Stimulated activated CD4-positive, alpha-beta T cell treated with anti-CD3 and anti-CD28 coated beads, Interleukin-1b, Interleukin-23, amount 100 ng/mL, for 4 hours (primary cell): ENCODE results near the gene IFRD2.
"Not testable (repeated sequence)": the region's sequence is repeated elsewhere in the genome, so short reads cannot be mapped to it uniquely, and the experiment has no call there.

Experiments
- DNase-seq, 2 donors: peaks; one replicate each; pipeline ENCODE4 v3.0.0-alpha.2; 2020; ENCODE audit warnings: low read depth in 2 of 2

The IFRD2 gene

DNA sequence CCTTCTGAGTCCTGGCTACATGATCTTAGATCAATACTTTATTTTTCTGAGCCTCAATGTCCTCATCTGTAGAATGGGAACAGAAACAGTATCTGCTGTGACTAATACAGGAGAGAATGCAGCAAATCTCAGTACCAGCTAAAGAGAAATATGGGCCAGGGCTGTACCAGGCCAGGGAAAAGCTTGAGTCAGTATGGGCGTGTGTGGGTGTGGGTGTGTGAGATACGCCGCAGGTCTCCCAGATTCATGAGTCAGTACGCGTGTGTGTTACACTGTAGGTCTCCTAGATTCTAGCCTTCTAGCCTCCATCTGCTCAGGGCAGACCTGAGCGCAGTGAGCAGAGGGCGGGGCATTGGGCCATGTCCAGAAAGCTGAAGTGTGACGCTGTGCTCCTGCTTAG is 41.0 kb downstream of the IFRD2 start:
- DNase-seq = no peak

DNA sequence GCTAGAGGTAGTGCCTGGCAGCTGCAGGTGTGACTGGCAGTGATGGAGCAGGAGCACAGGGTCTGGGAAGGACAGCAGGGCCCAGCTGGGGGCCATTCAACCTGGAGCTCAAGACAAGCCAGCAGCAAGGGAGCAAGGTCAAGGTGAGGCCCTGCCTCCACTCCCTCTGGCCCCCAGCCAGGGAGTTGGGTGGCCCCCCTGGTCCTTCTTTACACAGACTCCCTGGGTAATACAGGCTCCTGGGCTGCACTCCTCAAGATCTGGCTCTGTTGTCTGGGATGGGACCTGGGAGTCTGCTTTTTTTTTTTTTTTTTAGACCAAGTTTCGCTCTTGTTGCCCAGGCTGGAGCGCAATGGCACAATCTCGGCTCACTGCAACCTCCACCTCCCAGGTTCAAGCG is 41.7 kb downstream of the IFRD2 start:
- no peak for DNase-seq

DNA sequence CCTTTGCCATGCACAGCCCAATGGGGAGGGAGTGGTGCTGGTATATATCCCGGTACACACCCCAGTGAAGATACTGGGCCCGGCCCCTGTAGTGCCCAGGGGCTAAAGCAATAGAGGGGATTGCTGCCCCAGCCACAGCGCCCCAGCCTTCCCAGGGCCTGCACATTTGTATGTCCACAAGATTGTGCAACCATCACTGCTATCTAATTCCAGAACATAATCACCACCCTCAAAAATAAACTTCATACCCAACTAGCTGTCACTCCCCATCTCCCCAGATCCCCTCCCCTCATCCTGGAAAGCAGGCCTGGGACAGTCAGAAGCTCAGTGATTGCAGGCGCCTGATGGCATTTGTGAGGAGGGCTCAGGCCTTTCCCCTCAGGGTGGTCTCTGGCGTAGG is 42.8 kb downstream of the IFRD2 start:
- DNase-seq = no peak

DNA sequence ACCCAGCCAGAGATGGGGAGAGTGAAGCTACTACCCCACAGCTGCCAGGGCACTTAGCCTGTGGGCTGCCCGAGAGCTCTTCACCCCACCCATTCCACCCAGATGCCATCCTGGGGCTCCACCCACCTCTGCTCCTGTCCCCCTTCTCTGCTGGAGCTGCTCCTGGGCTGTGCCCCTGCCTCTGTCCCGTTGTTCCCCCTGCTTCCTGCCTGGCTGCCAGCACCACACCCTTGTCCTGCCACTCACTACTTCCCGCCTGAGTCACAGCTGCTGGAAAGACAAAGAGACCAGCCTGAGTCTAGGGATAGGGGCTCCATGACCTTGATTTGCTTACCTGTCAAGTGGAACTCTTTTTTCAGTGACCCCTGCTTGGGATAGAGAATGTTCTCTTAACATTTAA is 43.8 kb downstream of the IFRD2 start:
- no peak for DNase-seq

DNA sequence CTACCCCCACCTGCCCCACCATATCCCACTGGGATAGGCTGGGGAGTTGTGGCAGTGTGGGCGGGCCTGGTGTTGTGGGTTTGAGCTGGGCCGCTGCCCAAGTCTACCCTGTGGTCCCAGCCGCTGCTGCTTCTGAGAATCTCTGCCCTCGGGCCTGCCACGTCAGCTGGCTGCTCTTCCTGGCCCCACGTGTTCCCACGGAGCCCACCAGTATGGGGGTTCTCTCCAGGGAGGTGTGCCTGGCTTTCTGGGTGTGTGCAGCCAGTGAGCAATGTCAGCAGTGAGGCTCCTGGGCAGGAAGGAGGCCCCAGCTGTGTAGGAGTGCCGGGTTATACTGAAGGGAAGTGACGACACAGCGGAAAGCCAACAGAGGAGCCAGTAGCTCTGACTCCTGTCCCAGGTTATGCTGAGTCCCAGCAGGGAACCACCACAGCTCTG is 45.7 kb downstream of the IFRD2 start:
- peak; percentile 66 to 72 for DNase-seq

DNA sequence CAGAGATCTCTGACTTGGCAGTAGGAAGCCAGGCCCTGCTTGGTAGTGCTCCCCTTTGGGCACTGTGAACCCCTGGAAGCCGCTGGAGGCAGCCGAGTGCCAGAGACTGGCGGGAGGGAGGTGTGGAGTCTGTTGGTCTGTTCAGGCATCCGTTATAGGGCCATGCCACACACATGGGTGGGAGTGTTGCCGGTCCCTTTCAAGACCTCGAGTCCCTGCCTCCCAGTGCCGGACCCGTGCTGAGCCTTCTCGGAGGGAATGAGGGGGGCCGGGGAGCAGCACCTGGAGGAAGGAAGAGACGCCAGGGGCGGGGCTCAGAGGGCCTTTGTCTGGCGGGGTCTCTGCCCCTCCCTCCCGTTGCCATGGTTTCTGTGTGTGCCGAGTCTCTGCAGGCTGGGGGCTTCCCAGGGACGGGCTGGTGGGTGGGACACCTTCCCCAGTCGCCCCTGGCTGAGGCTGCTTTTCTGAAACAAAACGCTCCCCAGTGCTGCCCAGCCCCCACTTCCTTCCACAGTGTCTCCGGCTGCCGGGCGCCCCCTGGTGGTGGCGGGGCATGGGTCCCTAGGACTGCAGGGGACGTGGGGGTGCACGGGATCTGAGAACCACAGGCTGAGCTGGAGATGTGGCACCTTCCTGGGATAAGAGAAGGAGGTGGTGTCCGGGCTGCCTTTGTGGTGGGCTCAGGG is 46.3 kb downstream of the IFRD2 start:
- peak; percentile 96 to 98 for DNase-seq

DNA sequence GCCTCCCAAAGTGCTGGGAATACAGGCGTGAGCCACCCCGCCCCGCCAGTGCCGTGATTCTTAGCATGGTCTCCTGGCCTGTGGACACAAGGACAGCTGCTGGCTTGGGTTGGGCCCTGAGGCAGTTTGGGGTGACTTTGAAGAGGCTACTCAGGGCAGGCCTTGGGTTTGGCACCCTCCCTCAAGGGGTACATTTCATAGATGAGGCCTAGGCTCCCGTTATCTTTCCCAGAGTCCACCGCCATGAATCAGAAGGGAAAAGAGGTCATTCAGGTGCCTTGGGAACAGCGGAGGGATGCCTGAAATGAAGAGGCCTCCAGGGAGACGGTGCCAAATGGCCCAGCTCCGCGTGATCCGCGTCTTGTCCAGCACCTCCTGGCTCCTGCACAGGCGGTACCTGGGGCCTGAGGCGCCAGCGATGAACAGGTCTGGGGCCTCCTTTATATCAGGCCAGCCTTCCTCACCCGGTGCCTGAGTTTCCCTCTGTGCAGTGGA is 46.9 kb downstream of the IFRD2 start:
- no peak for DNase-seq

DNA sequence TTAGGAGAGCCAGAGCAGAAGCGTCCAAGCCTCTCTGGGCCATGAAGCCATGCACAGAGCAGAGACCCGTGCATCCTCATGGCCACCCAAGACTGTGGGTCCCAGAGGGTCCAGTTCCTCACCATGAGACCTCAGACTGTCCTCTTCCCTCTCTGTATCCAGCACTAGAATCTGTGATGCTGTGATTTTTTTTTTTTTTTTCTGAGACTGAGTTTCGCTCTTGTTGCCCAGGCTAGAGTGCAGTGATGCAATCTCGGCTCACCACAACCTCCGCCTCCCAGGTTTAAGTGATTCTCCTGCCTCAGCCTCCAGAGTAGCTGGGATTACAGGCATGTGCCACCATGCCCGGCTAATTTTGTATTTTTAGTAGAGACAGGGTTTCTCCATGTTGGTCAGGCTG is 47.4 kb downstream of the IFRD2 start:
- DNase-seq = not testable (repeated sequence)

DNA sequence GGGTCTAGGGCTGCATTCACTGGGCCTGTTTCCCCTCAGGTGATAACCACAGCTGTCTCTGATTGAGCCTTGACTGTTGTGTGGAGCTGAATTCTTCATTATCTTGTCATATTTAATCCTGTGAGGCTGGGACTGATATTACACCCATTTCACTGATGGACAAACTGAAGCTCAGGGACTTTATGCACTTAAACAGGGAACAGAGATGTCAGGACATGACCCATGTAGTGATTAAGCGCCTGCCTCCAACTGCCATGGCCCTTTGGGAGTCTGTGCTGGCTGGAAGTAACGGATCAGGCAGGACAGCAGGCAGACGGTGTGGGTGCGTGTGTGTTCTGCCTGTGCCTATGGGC is 48.7 kb downstream of the IFRD2 start:
- DNase-seq = no peak

DNA sequence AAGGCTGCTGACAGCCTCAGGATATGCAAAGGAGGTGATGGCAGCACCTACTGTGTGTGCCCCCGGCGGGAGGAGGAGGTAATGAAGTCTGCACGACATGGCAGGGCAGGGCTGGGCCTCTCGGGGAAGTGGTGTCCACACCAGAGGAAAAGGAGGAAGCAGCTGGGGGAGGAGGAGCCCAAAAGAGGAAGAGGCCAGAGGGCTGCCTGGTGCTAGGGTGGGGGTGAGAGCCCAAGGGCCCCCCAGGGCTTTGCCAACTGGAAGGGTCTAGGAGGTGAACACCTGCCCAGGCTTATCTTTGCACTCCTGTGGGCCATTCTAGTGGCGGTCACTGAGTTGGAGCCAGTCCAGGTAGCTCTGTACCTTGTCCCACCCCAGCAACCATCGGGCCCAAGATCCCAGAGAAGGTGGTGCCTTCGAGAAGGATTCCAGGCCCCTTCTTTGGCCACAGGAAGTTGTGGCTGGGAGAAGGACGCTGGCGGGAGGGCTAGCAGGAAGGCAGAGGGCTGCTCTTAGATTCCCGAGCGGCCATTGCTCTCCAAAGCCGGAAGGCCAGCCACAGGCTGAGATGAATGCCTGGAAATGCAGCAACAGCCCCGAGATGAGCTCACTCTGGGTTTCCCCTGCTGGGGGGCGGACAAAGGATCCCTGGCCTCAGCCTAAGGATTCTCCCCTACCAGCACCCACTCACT is 49.2 kb downstream of the IFRD2 start:
- DNase-seq = no peak

DNA sequence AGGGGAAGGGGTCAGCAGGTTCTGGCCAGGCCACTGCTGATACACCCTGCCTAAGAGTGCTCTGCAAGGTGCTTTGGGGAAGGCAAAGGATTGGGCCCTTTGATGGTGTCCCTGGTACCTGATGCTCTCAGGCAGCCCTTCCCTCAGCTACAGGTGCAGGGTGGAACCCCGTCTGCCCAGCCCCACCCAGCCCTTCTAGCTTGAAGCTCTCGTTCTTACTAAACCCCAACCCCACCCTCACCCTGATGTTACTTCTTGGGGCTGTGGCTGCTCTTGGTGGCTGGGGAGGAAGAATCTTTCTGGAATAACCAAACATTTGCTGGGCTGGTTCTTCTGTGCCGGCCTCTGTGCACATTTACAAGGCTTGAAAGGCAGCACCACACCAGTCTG is 49.9 kb downstream of the IFRD2 start:
- DNase-seq = no peak

DNA sequence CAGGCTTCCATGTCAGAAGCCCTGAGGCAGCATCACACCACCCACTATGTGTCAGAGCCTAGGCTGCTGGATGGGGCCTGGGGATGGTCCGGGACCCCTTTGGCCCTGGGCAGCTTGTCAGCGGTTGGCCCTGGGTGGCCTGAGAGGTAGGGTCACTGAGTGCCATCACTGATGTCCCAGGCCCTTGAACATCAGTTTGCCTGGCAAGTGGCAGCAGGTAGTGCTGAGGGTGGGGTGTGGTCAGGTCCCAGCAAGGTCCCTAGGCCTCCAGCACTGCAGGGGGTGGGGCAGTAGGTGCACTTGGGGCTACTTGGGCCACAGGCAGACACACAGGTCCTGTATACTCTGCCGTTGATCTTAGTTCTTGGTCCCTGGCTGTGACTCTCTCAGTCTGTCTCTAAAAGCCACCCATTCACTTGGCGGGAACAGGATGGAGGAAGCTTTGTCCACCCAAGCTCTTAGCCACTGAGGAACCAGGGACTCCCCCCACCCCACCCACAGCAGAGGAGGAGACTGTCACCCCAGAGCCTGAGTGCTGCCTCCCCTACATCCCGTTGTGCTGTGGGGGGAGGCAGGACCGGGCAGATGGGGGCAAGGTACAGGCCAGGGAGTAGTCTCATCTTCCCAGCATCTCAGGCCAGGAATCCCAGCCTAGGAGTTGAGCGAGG is 50.4 kb downstream of the IFRD2 start:
- DNase-seq = no peak

DNA sequence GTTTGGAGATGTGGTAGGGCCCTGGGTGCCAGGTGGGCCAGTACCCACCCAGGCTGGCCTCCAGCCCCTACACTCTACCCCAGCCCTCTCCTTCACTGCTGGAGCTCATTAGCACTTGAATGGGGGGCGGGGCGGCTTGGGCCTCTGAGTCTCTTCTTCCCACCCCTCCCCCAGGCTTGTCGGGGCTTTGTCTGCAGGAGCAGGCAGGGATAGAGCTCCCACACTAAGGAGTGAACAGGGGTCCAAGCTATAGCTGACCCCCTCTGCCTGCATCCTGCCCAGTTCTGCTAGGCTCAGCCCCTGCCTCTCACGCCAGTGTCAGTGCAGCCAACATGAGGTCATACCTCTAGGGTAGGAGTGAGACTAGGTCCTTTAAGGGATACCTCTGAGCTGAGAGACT is 51.1 kb downstream of the IFRD2 start:
- no peak for DNase-seq

DNA sequence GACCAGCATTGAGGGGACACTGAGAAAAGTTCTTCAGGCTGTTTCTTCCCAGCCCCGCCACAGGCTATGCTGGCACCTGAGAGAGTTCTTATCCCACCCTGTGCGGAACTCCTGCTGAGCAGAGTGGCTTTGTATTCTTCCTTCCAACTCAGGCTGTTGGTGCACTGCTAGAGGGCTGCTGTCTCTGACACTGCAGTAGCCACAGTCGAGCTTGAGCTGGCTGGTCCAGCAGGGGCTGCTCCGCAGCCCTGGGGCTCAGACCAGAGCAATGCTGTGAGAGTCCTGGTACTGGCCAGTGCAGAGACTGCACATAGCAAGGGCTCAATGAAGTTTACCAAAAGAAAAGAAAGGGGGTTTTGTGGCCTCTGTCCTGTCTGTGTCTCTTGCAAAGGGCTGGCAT is 52.6 kb downstream of the IFRD2 start:
- no peak for DNase-seq

DNA sequence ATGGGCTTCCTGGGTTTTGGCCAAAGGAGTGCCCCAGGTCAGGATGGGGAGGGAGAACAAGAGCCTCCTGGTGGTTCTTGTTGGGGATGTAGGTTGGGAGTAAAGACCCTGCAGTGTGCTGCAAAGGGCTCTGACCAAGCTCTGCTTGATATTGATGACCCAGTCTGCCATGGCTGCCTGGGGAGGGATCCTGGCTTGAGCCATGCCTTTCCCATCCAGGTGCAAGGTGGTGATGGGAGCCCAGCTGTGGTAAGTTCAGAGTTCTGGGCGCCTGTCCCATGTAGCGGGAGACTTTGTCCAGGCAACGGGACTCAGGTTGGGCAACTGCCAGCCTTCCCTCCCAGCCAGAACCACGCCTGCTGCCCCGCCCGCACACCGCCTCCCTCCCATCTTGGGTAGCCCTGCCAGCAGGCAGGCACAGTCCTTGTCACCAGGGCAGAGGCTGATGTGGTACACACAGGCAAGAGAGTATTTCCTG is 53.6 kb downstream of the IFRD2 start:
- no peak for DNase-seq

DNA sequence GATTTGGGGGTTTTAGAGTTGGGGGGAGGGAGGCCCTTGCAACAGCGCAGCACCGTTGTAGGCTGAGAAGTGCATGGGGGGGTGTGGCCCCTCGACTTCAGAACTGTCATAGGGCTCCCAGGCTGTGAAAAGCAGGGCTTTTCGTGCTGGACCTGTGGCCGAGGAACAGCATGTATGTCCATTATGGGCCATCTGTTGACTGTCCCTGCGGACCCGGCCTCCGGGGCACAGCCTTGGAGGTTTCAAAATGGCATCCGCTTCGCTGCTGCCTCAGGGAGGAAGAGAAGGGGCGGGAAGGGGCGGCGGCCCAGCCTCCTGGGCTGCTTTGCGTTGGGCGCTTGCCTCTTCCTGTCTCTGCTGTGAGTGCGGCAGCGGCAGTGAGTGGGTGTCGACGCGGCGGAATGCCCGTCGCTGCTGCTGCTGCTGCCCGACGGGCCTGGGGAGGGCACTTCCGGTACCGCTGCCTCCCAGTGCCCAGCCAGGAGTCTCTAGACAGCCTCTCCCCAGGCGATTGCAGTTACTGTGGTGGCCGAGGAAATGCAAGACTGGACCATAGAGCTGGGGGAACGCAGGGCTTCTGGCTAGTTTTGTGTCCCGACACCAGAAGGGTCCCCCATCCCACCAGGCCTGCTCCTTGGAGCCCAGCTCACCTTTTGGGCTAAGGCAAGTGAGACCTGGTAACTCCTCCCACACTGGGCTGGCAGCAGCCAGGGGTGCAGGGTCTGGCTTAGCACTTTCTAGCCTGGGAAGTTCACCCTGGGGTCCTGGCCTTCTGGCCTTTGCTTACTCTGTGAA is 54.3 kb downstream of the IFRD2 start:
- DNase-seq = peak; percentile 76 to 77
